HG03565 (cell line): ENCODE measurements around the gene ACTN2.
A peak's percentile ranks its signal among the peaks of the same experiment; 100 is the strongest.

Experiments
- ATAC-seq: cut with Tn5 transposase; IDR thresholded peaks from one replicate; pipeline ENCODE4 v1.9.1; 2021; ENCODE audit warnings: mild to moderate bottlenecking, moderate library complexity; ENCODE audit not compliant: unreplicated experiment

ACTN2 gene

DNA sequence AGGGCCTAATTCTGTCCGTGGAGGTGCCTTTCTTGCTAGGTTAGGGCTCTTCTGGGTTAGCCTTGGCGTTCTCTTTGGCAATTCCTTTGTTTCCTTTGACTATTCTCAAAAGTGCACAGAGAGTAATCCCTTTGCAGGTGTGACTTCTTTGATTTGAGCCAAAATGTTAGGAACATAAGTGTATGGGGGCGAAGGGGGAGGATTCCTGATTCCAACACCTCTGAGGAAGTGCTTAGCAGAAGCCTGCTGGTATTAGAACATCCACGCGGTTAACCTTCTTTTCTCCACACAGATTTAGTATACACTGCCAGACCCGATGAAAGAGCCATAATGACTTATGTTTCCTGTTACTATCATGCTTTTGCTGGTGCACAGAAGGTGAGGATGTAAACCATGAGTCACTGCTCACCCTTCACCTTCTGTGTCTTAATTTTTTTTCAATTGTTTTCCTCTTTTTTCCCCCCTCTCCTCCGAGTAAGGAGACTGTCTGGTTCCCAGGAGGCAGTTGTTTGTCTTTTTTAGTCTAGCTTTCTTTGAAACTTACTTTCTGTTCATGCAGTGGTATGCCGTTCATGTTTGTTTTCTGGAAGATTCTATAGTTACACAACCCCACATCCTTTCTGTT is 48.0 kb downstream of the ACTN2 start:
- ATAC-seq, result no peak

DNA sequence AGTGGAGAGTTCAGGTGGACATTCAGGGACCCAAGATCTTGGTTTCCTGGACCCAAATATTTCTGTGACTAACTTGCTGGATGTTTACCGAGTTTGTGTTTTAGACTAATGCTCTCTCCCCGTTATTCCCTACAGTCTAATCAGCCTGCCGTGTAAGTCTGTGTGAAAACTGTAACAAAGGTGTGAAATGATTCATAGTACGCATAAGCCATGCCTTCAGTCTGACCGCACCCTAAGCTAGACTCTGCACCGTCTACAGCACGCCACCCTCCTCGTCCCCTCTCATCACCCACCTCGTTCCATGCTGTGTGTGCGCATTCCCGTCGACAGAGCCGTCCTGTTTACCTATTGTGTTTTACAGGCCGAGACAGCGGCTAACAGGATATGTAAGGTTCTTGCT is 50.5 kb downstream of the ACTN2 start:
- ATAC-seq, result no peak

DNA sequence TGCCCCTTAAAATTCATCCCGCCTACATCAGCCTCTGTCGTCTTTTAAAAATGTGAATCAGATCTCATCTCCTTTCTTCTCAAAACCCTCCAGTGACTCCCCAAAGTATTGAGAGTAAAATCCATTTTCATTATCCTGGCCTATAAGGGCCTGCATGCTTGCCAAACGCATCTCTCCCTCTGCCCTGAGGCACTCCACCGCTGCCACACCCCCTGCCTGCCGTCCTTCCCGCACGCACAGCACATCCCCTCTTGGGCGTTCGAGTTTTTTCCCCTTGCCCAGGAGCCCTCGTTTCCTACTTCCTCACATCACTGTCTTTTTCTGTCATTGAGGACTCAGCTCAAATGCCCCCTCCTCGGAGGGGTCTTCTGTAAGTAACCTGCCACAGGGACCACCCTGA is 55.5 kb downstream of the ACTN2 start:
- ATAC-seq, result no peak

DNA sequence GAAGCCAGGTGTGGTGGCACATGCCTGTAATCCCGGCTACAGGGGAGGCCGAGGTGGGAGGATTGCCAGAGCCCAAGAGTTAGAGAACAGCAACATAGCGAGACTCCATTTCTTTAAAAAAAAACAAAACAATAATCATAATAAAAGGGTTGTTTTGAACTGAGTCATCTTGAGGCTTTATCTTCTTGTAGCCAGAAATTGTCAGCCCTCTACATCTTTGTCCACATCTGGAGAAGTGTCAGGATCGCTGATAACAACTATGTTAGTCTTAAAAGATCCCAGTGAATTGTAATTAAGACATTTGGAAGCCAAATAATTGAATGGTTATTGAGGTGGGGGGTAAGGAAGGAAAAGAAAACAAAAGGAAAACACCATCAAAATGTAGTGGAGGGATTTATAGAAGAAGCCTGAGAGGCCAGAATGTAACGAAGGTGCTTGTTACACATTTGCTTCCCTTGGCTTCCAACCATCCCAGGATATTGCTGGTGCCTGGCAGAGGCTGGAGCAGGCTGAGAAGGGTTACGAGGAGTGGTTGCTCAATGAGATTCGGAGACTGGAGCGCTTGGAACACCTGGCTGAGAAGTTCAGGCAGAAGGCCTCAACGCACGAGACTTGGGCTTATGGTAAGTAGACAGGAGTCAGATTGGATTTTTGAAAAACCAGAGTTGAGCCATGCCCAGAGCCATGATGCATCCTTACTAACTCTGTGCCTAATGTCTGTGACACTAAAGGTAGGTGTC is 56.3 kb downstream of the ACTN2 start:
- ATAC-seq, result no peak

DNA sequence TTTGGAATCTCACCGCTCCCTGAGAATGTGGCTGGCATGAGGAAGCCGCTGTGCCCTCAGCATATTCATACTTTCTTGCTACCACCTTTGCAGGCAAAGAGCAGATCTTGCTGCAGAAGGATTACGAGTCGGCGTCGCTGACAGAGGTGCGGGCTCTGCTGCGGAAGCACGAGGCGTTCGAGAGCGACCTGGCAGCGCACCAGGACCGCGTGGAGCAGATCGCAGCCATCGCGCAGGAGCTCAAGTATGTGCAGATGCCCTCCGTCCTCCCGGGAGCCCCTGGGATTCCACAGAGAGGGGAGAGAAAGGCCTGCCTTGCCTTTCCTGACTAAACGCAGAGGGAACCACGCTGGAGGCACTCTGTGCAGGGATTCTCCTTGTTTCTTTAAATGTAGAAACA is 58.2 kb downstream of the ACTN2 start:
- ATAC-seq, result no peak

DNA sequence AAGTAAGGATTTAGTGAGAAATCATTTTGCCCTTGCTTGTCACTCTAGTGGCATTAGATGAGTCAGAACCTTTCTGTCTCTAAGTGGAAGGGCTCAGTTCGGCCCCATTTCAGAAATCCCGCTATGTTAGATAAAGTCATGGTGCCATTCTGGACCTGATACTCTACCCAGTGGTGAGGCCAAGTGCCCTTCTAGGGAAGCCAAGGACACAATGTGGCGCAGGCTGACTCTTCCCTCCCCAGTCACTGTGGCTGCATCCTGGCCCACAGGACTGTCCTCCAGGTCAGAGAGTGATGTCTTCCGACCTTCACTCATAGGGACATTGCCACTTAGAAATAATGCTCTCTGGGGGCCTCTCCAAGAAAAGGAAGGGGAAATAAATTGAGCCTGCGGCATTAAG is 60.5 kb downstream of the ACTN2 start:
- no peak for ATAC-seq

DNA sequence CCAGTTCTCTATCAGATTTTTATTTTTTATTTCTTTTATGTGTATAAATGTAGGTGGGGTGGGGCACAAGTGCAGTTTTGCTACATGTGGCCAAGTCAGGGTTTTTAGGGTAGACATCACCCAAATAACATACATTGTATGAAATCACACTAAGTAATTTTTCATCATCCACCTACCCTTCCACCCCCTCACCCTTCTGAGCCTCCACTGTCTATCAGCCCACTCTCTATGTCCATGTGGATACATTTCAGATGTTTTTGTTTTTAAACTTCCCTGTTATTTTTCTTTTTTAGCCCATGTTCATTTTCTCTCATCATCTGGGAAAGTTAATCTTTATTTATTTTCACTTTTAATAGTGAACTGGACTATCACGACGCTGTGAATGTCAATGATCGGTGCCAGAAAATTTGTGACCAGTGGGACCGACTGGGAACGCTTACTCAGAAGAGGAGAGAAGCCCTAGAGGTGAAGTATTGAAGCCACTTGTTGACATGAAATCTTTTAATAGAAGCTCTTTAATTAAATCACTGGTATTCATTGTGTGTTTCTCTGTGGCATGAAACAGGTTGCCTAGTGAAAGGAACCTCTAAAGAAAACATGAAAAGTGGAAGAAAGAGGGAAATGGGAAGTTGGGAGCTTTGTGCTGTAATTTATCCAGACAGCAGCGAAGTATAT is 61.1 kb downstream of the ACTN2 start:
- no peak for ATAC-seq

DNA sequence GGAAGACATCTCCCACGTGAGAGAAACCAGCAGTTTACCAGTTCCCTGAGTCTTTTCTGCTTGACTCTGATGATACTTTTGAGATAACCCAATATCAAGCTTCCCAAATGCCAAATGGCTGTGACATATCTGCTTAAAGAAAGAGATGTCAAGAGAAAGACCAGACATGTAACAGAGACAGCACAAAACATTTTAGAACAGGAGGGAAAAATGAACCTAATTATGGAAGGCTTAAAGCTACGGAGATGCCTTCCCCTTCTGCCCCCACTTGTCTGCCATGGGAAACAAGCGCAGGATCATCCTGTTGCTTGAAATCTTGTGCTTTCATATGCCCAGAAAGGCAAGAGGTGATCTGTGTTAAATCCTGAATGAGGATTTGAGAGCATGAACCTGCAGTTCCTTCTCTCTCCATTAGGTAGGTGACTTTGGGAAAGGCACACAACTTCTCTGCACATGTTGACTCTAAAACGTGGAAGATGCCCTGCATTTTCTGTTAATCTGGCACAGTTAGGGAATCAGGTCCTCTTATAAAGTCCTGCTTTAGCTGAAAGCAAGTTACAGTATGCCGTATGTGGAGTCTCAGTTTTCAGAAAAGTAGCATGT is 62.1 kb downstream of the ACTN2 start:
- no peak for ATAC-seq

DNA sequence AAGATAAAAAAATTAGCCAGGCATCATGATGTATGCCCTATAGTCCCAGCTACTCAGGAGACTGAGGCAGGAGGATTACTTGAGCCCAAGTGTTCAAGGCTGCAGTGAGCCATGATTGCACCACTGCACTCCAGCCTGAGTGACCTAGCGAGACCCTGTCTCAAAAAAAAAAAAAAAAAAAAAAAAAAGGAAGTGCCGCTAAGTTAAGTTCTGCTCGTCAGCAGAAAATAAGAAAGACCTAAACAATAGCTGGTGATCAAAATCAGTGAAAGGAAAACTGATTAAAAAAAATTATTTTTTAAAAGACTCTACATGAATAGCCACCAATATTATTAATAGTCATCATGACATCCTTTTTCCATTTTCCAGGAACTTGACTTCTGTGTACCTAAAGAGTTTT is 64.6 kb downstream of the ACTN2 start:
- ATAC-seq, result no peak

DNA sequence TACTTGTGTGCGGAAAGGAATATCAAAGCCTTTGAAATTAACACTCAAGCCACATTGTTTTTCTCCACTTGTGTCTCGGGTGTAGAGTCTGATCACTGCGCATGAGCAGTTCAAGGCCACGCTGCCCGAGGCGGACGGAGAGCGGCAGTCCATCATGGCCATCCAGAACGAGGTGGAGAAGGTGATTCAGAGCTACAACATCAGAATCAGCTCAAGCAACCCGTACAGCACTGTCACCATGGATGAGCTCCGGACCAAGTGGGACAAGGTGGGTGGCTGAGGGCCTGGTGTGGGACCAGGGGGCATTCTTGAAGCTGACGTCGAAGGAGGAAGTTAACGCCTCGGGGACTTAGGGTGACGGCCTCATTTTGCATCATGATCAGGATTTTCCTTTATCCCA is 65.1 kb downstream of the ACTN2 start:
- ATAC-seq, result no peak

DNA sequence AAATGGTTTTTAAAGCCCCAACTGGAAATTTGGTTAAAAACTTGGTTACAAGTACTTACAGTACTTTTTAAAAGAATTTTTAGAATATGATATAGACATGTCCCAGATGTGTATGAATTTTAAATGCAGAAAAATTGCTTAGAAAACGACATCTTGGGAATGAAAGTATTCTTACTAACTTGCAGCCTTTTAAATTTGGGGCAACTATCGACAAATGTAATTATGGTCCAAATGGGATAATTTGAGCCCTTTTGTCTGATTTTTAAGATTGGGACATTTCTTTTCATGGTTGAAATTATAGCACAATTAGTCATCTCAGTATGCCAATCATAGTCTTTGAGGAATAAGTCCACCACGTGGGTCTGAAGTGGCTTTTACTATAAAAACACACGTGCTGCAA is 65.6 kb downstream of the ACTN2 start:
- no peak for ATAC-seq

DNA sequence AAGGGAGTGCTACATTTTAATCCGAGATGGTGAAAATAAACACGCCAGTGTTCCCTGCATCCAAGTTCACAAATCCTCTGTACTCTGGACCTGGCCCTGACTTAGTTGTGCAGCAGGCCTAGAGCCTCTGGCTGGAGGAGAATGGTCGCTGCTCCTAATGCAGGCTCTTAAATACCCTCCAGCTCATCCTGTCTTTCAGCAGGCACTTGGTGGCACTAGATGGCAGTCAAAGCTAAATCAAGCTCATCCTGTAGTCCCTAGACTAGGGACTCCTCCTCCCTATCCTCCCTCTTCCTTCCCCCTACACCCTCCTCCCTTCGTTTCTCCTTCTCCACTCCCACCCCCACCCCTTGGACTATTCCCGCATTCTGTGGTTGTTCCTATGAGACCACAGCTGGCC is 67.2 kb downstream of the ACTN2 start:
- no peak for ATAC-seq

DNA sequence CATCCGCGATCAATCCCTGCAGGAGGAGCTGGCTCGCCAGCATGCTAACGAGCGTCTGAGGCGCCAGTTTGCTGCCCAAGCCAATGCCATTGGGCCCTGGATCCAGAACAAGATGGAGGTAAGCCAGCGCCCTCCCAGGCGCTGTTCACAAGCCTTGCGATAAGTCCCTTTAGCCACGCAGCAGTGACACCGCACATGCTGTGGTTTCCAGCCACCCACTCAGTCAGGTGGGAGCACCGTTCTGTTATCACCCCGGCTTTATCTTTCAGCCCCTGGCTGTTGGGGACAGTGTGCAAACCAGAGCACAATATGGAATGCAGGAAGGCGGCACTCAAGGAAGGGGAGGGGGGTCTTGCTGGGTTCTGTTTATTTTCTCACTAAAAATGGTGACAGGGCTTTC is 67.7 kb downstream of the ACTN2 start:
- no peak for ATAC-seq

DNA sequence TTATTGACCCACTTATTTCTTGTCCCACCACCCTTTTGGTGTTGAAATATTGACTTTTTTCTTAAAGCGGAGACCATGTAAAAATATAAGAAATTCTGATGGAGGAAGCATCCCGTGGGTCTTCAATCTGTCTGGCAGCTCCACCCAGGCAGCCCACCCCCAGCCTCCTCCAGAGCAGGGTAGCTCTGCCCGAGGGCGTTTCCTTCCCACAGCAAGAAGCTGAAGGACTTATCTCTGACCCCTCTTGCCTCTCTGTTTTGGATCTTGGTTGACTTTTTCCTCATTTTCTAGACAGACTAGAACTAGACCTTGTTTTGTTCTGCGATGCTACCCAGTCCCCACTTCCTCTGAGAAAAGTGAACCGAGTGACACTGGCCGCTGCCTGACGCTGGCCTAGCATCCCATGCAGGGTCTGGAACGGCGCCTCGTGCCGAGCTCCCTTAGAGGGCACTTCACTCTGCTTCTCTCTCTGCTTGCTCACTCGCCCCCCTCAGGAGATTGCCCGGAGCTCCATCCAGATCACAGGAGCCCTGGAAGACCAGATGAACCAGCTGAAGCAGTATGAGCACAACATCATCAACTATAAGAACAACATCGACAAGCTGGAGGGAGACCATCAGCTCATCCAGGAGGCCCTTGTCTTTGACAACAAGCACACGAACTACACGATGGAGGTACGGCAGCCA is 68.4 kb downstream of the ACTN2 start:
- no peak for ATAC-seq

DNA sequence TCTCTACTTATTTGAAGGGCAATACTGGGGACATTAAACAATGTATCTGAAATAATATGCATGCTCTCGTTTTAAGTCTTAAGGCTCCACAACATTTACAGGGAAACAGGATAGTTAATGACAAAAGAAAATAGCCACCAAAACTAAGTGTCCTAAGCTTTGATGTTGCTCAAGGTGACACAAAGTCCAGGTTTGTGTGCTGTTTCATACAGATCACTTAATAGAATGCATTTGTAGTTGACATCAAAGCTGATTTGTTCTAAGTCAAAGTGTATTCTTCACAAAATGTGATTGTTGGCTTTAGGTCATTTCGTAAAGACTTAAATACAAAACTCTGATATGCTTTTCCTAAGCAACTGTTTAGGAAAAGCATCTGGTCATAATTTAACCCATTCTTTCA is 71.3 kb downstream of the ACTN2 start:
- no peak for ATAC-seq

DNA sequence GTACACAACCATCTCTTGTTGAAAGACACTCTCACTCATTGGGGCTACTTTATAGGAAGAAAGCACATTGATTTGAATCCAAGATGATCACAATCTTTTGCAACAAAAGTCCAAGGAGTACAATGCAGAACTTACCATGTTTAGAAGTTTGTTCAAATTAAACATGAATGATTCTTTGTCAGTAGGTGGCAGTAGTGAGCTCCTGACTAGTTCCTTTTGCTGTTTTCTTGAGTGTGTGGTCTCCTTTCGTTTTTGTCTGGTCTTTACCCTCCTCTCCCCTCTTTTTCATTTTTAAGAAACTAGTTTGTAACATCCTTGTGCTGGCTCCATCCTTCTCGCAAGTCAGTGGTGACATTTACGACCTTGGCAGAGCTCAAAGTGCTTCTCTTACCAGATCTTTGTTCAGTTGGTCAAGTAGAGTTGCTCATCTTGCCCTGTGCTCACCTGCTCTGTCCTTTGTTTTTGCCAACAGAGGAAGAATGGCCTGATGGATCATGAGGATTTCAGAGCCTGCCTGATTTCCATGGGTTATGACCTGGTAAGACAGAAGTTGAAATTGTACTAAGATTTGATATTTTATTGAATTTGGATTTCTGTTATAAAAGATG is 73.1 kb downstream of the ACTN2 start:
- peak; percentile 59 for ATAC-seq

DNA sequence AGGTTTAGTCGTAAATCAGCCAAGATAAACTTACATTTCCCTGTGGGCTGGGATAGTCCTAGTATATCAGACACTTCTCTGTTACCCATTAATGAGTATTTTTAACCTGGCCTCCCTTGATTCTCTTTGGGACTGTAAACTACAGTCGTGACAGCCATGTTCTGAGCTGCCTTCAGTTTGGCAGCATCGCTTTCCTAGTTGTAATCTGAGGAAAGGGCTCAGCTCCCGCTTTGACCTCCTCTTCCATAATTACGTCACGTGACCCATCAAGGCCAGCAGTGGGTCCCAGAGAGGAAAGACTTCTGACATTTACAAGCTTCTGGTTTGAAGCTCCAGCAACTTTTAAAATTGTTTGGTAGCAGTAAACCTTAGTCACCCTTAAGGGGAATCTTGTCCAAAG is 74.2 kb downstream of the ACTN2 start:
- no peak for ATAC-seq

DNA sequence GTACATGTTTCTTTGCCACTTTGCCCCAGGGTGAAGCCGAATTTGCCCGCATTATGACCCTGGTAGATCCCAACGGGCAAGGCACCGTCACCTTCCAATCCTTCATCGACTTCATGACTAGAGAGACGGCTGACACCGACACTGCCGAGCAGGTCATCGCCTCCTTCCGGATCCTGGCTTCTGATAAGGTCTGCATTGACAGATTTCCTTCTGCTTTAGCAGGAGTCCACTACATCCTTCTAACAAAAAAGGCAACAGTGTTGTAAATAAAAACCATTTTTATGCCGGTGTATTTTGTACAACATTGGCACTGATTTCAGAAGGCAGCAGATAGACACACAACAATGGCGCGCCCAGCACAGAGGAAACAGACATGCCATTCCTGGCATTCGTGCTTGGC is 74.7 kb downstream of the ACTN2 start:
- no peak for ATAC-seq

DNA sequence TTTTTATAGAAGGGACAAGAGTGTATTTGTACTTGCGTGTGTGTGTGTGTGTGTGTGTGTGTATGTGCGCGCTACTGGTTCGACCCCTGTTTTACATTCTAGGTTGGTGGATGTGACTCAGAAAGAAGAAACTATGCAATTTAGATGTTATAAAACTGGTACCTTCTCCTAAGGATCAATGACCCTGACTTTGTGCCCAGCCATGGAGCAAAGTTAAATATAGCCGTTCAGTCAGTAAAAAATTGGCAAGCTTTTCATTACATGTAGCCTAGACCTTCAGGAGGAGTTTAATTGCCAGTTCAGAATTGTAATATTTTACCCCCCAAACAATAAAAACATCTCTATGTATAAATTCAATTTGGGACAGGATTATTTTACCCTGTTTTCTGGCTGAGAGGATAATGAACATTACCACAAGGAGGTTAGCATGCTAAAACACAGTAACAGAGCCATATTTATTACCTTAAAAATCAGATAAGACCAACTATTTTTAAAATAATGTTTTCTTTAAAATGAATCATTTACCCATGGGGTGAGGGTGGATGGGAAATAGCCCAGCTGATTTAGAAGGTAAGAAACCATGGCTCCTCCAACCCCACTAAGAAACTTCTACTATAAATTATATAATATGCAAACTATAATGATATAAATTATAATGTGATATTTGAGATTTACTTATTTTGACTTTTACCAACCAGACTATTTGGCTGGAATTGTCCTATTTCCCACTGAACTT is 75.3 kb downstream of the ACTN2 start:
- ATAC-seq, result no peak

DNA sequence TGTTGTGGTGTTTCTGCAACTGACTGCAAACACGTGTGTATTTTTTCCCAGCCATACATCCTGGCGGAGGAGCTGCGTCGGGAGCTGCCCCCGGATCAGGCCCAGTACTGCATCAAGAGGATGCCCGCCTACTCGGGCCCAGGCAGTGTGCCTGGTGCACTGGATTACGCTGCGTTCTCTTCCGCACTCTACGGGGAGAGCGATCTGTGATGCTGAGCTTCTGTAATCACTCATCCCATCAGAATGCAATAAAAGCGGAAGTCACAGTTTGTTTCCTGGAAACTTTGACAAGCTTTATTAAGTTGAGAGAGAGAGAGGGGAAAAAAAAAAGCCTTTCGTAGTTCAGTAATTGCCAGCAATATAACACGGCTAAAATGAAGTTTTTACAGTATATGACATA is 76.1 kb downstream of the ACTN2 start:
- no peak for ATAC-seq
